ENCODE results near the gene CRTC2.
A peak's percentile ranks its signal among the peaks of the same experiment; 100 is the strongest.
"Not testable (repeated sequence)": the region's sequence is repeated elsewhere in the genome, so short reads cannot be mapped to it uniquely, and the experiment has no call there.

Gene CRTC2

GRCh38 chr1:153922972-153923925 is 35.2 kb downstream of the CRTC2 start, which contains the start of gene GATAD2B:
Gene GATAD2B, minus strand, starts transcription at chr1:153922972. Its CDS starts 94,625 bp downstream, at chr1:153828347.
- DNase-seq, result peak; percentile 100

- peak; percentile 63 for DNase-seq
These were observed 36.1 kb downstream of the CRTC2 start for GRCh38 chr1:153922076-153922971.

- DNase-seq, result no peak
These were observed 36.7 kb downstream of the CRTC2 start for GRCh38 chr1:153921803-153922075.

DNA sequence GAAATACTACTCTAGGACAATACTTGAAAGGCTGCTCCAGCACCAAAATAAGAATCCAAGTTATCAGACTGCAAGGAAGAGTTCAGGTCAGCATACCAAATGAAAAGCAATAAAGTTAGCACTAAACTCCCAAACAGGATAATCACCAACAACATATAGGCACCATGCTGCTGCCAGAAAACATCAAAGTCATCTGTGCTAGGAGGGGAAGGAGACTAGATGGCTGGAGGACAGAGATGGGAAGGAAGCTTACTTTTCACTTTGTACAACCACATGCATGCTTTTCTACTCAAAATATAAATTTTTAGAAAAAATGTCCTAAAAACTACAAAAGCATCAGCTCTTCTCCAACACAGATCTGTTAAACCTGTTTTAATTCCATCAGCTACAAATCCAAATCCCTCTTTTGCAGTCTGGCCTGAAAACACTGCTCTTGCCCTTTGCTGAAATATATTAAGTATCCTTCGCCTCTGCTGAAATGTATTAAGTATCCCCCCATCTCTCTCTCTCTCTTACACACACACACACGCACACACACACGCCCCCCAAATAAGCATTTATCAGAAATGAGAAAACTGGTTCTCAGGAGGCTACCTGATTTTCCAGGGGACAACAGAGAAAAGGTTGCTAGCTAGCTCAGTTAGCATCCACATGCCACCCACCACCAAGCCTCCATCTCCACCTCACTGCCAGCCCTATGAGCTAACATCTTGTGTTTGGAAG is 37.2 kb downstream of the CRTC2 start:
- no peak for DNase-seq

DNA sequence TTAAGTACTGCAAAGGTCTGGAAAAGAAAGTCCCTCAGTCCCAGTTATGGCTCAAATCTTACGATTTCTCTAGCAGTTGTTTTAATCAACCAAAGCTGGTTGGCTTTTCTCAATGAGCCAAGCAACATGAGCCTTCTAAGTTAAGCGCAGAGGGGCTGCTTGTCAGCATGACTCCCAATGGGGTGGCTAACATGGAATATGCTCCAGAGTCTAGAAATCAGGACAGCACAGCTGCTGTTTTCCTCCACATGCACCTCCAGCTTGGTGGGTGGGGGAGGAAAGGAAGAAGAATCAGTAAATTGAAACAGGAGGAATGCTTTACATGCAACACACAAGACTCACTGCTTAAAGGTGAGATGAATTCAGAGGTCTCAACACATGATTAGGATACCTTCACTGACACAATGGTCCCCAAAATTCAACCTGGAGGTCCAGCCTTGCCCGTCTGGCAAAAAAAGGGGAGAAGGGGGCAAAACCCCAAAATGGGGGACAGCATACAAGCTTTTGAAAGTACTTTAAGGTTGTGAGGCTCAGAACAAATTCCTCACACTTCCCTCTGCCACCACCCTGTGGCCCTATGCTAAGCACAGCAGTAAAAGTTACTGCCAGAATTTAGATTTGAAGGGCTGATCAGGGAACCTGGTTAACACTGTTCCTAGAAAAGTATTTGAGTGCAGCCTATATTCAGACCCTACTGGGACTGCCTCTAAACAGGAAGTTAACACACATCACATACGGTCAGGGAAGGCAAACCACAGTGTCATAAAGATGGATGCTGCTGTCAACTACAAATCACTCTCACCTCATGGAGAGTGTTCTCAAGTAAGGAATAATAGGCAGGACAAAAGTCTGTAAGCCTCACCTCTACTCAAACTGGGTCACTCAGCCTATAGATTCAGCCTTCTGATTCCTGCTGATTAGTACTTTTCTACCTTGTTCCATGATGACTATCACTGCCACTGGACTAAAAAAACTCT is 38.2 kb downstream of the CRTC2 start:
- no peak for DNase-seq

- DNase-seq, result no peak
These were observed 42.1 kb downstream of the CRTC2 start for GRCh38 chr1:153916297-153916696.

- no peak for DNase-seq
These were observed 46.1 kb downstream of the CRTC2 start for GRCh38 chr1:153912349-153912748.

DNA sequence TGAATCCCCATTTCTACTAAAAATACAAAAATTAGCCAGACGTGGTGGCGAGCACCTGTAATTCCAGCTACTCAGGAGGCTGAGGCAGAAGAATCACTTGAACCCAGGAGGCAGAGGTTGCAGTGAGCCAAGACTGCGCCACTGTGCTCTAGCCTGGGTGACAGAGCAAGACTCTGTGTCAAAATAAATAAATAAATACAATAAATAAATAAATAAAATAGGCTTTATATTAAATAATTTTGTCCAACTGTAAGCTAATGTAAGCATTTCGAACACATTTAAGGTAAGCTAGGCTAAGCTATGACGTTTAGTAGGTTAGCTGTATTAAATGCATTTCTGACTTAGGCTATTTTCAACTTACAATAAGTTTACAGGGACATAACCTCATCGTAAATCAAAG is 47.9 kb downstream of the CRTC2 start:
- not testable (repeated sequence) for DNase-seq

GRCh38 chr1:153908071-153908470 is 50.3 kb downstream of the CRTC2 start:
- DNase-seq, result no peak

GRCh38 chr1:153907134-153907533 is 51.3 kb downstream of the CRTC2 start:
- DNase-seq, result no peak

- DNase-seq, result no peak
These were observed 52.0 kb downstream of the CRTC2 start for GRCh38 chr1:153906396-153906795.

GRCh38 chr1:153905908-153906307 is 52.5 kb downstream of the CRTC2 start:
- DNase-seq, result not testable (repeated sequence)

- DNase-seq, result no peak
These were observed 54.5 kb downstream of the CRTC2 start for GRCh38 chr1:153903841-153904455.

- DNase-seq, result no peak
These were observed 58.9 kb downstream of the CRTC2 start for GRCh38 chr1:153899509-153899908.

Measured in NCI-H1092 (cell line).